GM12878 (cell line): ENCODE data around the gene ACTR10. TPM values are rescaled to one million over a fixed set of nuclear protein-coding genes. Genes with fewer than 3 reads are reported as not detected.

Experiments
- ATAC-seq: fragments of 200-7000 bp; cut with Tn5 transposase; 3 replicates; pipeline ENCODE4 v1.9.1; 2020; ENCODE audit warnings: mild to moderate bottlenecking, moderate library complexity
- BruUV-seq: library from RNA; stranded (reverse); fragments of 400-500 nt; replicated peaks from 2 replicates; lab custom pipeline; 2021; lab: Mats Ljungman, UMichigan
- CTCF ChIA-PET: fragments of 300-600 bp; sonication (Branson Sonifier 250); formaldehyde crosslinking; extraction: SDS; loops from one replicate; lab custom pipeline; 2021; ENCODE audit warnings: inconsistent platforms; lab: Yijun Ruan, JAX
- POLR2A ChIA-PET: fragments of 350-600 bp; formaldehyde crosslinking; extraction: SDS; loops from one replicate; lab custom pipeline; 2021; ENCODE audit warnings: inconsistent platforms; lab: Charles Lee
- RAD21 ChIA-PET: fragments of 300-600 bp; sonication (Branson Sonifier 250); formaldehyde crosslinking; loops from one replicate; lab custom pipeline; 2023; ENCODE audit warnings: antibody characterized with exemption; ENCODE audit not compliant: unreplicated experiment; lab: Charles Lee
- SMC1A ChIA-PET: fragments of 300-600 bp; sonication (Branson Sonifier 250); formaldehyde crosslinking; loops from one replicate; lab custom pipeline; 2023; ENCODE audit not compliant: unreplicated experiment, uncharacterized antibody; lab: Charles Lee
- DNase-seq: peaks from one replicate; pipeline ENCODE4 v3.0.0-alpha.2; 2011; ENCODE audit warnings: low read depth, low spot score
- FAIRE-seq: peaks from 3 replicates; lab custom pipeline; 2011; peaks lifted over from hg19 to GRCh38; lab: Jason Lieb, UNC
- H2AFZ ChIP-seq: 2 replicates; pipeline ENCODE4 v1.6.0; 2011; ENCODE audit warnings: low read depth, low read length, control low read depth; ENCODE audit not compliant: control insufficient read depth
- H3K27ac ChIP-seq: 2 replicates; pipeline ENCODE4 v1.5.1; 2011; ENCODE audit warnings: control low read depth; ENCODE audit not compliant: control insufficient read depth, insufficient read depth
- H3K27me3 ChIP-seq, 2 experiments: replicated peaks in 1 of 2; 2 replicates each; pipeline versions ENCODE4 v1.6.0 to v1.6.1; 2011; ENCODE audit warnings: low read length in 1 of 2; ENCODE audit not compliant: control insufficient read depth in 2 of 2, insufficient read depth in 2 of 2
- H3K36me3 ChIP-seq, 2 experiments: 2 replicates each; pipeline ENCODE4 v1.5.1; 2011; ENCODE audit warnings: low read length in 1 of 2; ENCODE audit not compliant: control insufficient read depth in 2 of 2, insufficient read depth in 2 of 2
- H3K4me1 ChIP-seq: 2 replicates; pipeline ENCODE4 v1.6.1; 2011; ENCODE audit warnings: mild to moderate bottlenecking, low read length, moderate library complexity, mixed read lengths; ENCODE audit not compliant: control insufficient read depth, insufficient read depth
- H3K4me2 ChIP-seq: 2 replicates; pipeline ENCODE4 v1.6.0; 2011; ENCODE audit warnings: control low read depth; ENCODE audit not compliant: control insufficient read depth, insufficient read depth
- H3K4me3 ChIP-seq: fragments of 200-600 bp; sonication (generic); 2 replicates; pipeline ENCODE4 v1.5.1; 2016
- H3K79me2 ChIP-seq: 2 replicates; pipeline ENCODE4 v1.6.0; 2011; ENCODE audit warnings: low read length; ENCODE audit not compliant: control insufficient read depth, insufficient read depth
- H3K9ac ChIP-seq: 2 replicates; pipeline ENCODE4 v1.8.0; 2011; ENCODE audit warnings: low read length, control low read depth, mixed read lengths; ENCODE audit not compliant: control insufficient read depth, insufficient read depth
- H3K9me3 ChIP-seq: replicated peaks from 3 replicates; pipeline ENCODE4 v1.5.1; 2011; ENCODE audit warnings: mild to moderate bottlenecking, low read length; ENCODE audit not compliant: control insufficient read depth, insufficient read depth
- H4K20me1 ChIP-seq: 2 replicates; pipeline ENCODE4 v1.6.0; 2011; ENCODE audit not compliant: control insufficient read depth, insufficient read depth
- BHLHE40 ChIP-seq, 2 experiments: fragments of 450-650 bp in 1 of 2; IDR thresholded peaks; 2 replicates each; pipeline ENCODE4 v1.6.1; 2011 to 2017; ENCODE audit warnings: low read depth in 2 of 2, borderline replicate concordance in 1 of 2, improper control_type of control experiment in 1 of 2, low read length in 1 of 2, mild to moderate bottlenecking in 1 of 2
- CHD2 ChIP-seq: IDR thresholded peaks from 2 replicates; pipeline ENCODE4 v1.6.1; 2011; ENCODE audit warnings: low read depth, low read length, improper control_type of control experiment, borderline replicate concordance
- EED ChIP-seq: sonication (generic); IDR thresholded peaks from 2 replicates; pipeline ENCODE4 v1.6.1; 2016; ENCODE audit warnings: antibody characterized with exemption, low read depth
- ETV6 ChIP-seq, 2 experiments: fragments of 450-650 bp in 1 of 2; IDR thresholded peaks in 1 of 2; conservative IDR thresholded peaks in 1 of 2; 2 replicates each; pipeline ENCODE4 v1.6.1; 2014; ENCODE audit warnings: antibody characterized with exemption in 1 of 2, borderline replicate concordance in 1 of 2, low read depth in 1 of 2, mild to moderate bottlenecking in 1 of 2, moderate library complexity in 1 of 2
- IKZF2 ChIP-seq, 2 experiments: fragments of 450-650 bp; IDR thresholded peaks; 2 replicates each; pipeline ENCODE4 v1.6.1; 2017; ENCODE audit warnings: mild to moderate bottlenecking in 2 of 2, moderate library complexity in 2 of 2
- IRF5 ChIP-seq: fragments of 450-650 bp; IDR thresholded peaks from 2 replicates; pipeline ENCODE4 v1.6.1; 2017; ENCODE audit warnings: borderline replicate concordance
- MEF2B ChIP-seq: fragments of 450-650 bp; IDR thresholded peaks from 2 replicates; pipeline ENCODE4 v1.6.1; 2018; ENCODE audit warnings: mild to moderate bottlenecking, moderate library complexity; ENCODE audit not compliant: partially characterized antibody, poor library complexity, severe bottlenecking
- NBN ChIP-seq: fragments of 450-650 bp; IDR thresholded peaks from 2 replicates; pipeline ENCODE4 v1.6.1; 2016
- NFXL1 ChIP-seq: fragments of 450-650 bp; IDR thresholded peaks from 2 replicates; pipeline ENCODE4 v1.6.1; 2017; ENCODE audit warnings: antibody characterized with exemption, mild to moderate bottlenecking, borderline replicate concordance
- NFYA ChIP-seq: IDR thresholded peaks from 2 replicates; pipeline ENCODE4 v1.6.1; 2011; ENCODE audit warnings: low read depth, mild to moderate bottlenecking, low read length, improper control_type of control experiment, borderline replicate concordance
- POLR2AphosphoS5 ChIP-seq: IDR thresholded peaks from 2 replicates; pipeline ENCODE4 v1.6.1; 2011; ENCODE audit warnings: mild to moderate bottlenecking, low read length, inconsistent platforms
- RELA ChIP-seq: fragments of 450-650 bp; IDR thresholded peaks from 2 replicates; pipeline ENCODE4 v1.8.0; 2014; ENCODE audit warnings: borderline replicate concordance; ENCODE audit not compliant: partially characterized antibody
- SMAD1 ChIP-seq: fragments of 450-650 bp; IDR thresholded peaks from 2 replicates; pipeline ENCODE4 v1.6.1; 2018; ENCODE audit warnings: mild to moderate bottlenecking, low read depth; ENCODE audit not compliant: partially characterized antibody
- SUZ12 ChIP-seq: fragments of 200-600 bp; sonication (generic); IDR thresholded peaks from one replicate; pipeline ENCODE4 v1.6.1; 2018; ENCODE audit warnings: antibody characterized with exemption, mild to moderate bottlenecking; ENCODE audit not compliant: unreplicated experiment
- WRNIP1 ChIP-seq: IDR thresholded peaks from 2 replicates; pipeline ENCODE4 v1.6.1; 2011; ENCODE audit warnings: low read depth, low read length, improper control_type of control experiment, borderline replicate concordance
- ZNF622 ChIP-seq: fragments of 450-650 bp; IDR thresholded peaks from 2 replicates; pipeline ENCODE4 v1.6.1; 2017; ENCODE audit warnings: mild to moderate bottlenecking, inconsistent platforms
- WGBS: methylation state at CpG from one replicate; pipeline ENCODE4 v1.1.6; 2016; ENCODE audit warnings: low lambda C conversion rate; ENCODE audit not compliant: insufficient replicate concordance, insufficient coverage; ENCODE audit errors: missing lambda C conversion rate; 5-methylcytosine and 5-hydroxymethylcytosine counted together
- in situ Hi-C: fragments of 300-500 bp; cut with MboI; formaldehyde crosslinking; loops from 9 replicates; pipeline ENCODE4 v1.14.3; 2018; ENCODE audit warnings: mixed read lengths
- intact Hi-C: fragments of 100-400 bp; cut with micrococcal nuclease; formaldehyde crosslinking; loops from one replicate; pipeline ENCODE4 v1.14.2; 2022; ENCODE audit not compliant: unreplicated experiment
- polyA plus RNA-seq, 11 experiments: library from polyadenylated mRNA; depleted of rRNA in 4 of 11; unstranded in 6 of 11; stranded (reverse) in 5 of 11; fragments of >200 nt; fragmentation: Nextera tagmentation in 4 of 11; fragmentation: Illumina TruSeq in 1 of 11; extraction: Ambion mirVana in 4 of 11; extraction: Trizol in 1 of 11; gene quantifications; 1 replicate in 1 of 11; 2 replicates in 10 of 11; pipeline versions ENCODE4 v1.2.1 to v1.2.3, GENCODE V29; 2011 to 2016; ENCODE audit warnings: inconsistent platforms in 2 of 11, missing spikeins in 2 of 11, low read depth in 1 of 11
- total RNA-seq, 4 experiments: library from RNA; depleted of rRNA in 3 of 4; stranded (reverse); fragments of >200 nt in 3 of 4; fragmentation: Illumina TruSeq in 1 of 4; extraction: Trizol in 1 of 4; gene quantifications; 2 replicates each; pipeline versions ENCODE4 v1.2.1 to v1.2.3, GENCODE V29; 2013 to 2021

The ACTR10 gene
- total and polyA plus RNA-seq, 10 of the 15 experiments (the other 5 are each of a cell fraction or from before 2014, with no cell fraction given): 26.0 to 74.3 (median 38.9) TPM

GRCh38 chr14:58274881-58275280 is 74.9 kb downstream of the ACTR10 start:
- DNase-seq: no peak
- ChIA-PET CTCF (interaction anchor here (0.5 to 1.5 kb wide), 3 partner anchors 11 to 1047 kb away, joined by 3 to 6 read pairs (median 3); no protein-coding TSS in a partner anchor), POLR2A (interaction anchor here (0.6 to 2.5 kb wide), 4 partner anchors 8 to 23 kb away, joined by 3 to 8 read pairs (median 4); partner anchors contain the start of gene ARID4A), RAD21 (no interaction called here), SMC1A (interaction anchor here (0.6 to 2.4 kb wide), 7 partner anchors 11 to 1659 kb away, joined by 3 to 10 read pairs (median 6); partner anchors contain the start of gene ARID4A)
- peaks cover 10% of the 10 kb centered on the region for H3K79me2 ChIP-seq
- no peak for ATAC-seq
- H3K36me3 ChIP-seq: peaks cover 4 to 33% of the 10 kb centered on the region in 2 experiments
- FAIRE-seq: no peak
- intact Hi-C loops (no loop called here), in situ Hi-C loops (no loop called here)
- H3K4me3 ChIP-seq: no peak overlapping the region
- H3K4me1 ChIP-seq: no peaks in the 10 kb centered on the region
- BruUV-seq: no TSS peak
- no peak overlapping the region for H3K27ac ChIP-seq
- no peaks in the 10 kb centered on the region for H4K20me1 ChIP-seq
- no peak overlapping the region for H2AFZ ChIP-seq
- H3K9ac ChIP-seq: no peak overlapping the region
- no peaks in the 10 kb centered on the region for H3K27me3 ChIP-seq
- H3K9me3 ChIP-seq: no peaks in the 10 kb centered on the region
- TF ChIP-seq IRF5: no peak
- TF ChIP-seq NFXL1: no peak
- no peak for TF ChIP-seq ZNF622
- TF ChIP-seq NBN: no peak
- no peak overlapping the region for H3K4me2 ChIP-seq

GRCh38 chr14:58275527-58276190 is 75.7 kb downstream of the ACTR10 start:
- in situ Hi-C loops: no loop called here
- ATAC-seq: no peak
- H3K27ac ChIP-seq: no peak overlapping the region
- FAIRE-seq: no peak
- DNase-seq: no peak
- no peak overlapping the region for H3K9ac ChIP-seq
- H3K27me3 ChIP-seq: no peaks in the 10 kb centered on the region
- H3K36me3 ChIP-seq: peaks cover 4 to 34% of the 10 kb centered on the region in 2 experiments
- POLR2A ChIA-PET: interaction anchor here (0.5 to 2.5 kb wide), 5 partner anchors 9 to 138 kb away, joined by 3 to 8 read pairs (median 4); partner anchors contain the start of gene ARID4A
- 72% methylated on average over 2 of the region's 2 CpGs for WGBS
- no peaks in the 10 kb centered on the region for H4K20me1 ChIP-seq
- RAD21 ChIA-PET: interaction anchor here (0.9 to 1.3 kb wide), 2 partner anchors 11 to 22 kb away, joined by 3 to 5 read pairs; partner anchors contain the start of gene ARID4A
- CTCF ChIA-PET: interaction anchor here (0.7 to 1.5 kb wide), 4 partner anchors 8 to 31 kb away, joined by 3 to 6 read pairs (median 3); partner anchors contain the start of gene PSMA3
- no peak overlapping the region for H3K4me3 ChIP-seq
- no peak overlapping the region for H2AFZ ChIP-seq
- SMC1A ChIA-PET: interaction anchor here (0.8 to 2.1 kb wide), 6 partner anchors 12 to 536 kb away, joined by 3 to 10 read pairs (median 6); partner anchors contain the start of gene ARID4A
- no peaks in the 10 kb centered on the region for H3K9me3 ChIP-seq
- intact Hi-C loops: no loop called here
- H3K4me1 ChIP-seq: no peaks in the 10 kb centered on the region
- H3K4me2 ChIP-seq: no peak overlapping the region
- peaks cover 15% of the 10 kb centered on the region for H3K79me2 ChIP-seq
- BruUV-seq: no TSS peak
- no peak for TF ChIP-seq EED
- TF ChIP-seq SMAD1: no peak
- TF ChIP-seq NFYA: no peak
- TF ChIP-seq RELA: no peak
- TF ChIP-seq MEF2B: no peak
- TF ChIP-seq ETV6 (conservative IDR thresholded peaks at IDR 0.05 in 1 of 2, IDR thresholded peaks at IDR 0.05 in 1 of 2; ENCODE audit: borderline replicate concordance in 1 of 2, low read depth in 1 of 2): no peak
- no peak for TF ChIP-seq IKZF2 (IDR thresholded peaks at IDR 0.05)
- no peak for TF ChIP-seq POLR2AphosphoS5
- TF ChIP-seq BHLHE40 (IDR thresholded peaks at IDR 0.05; ENCODE audit: borderline replicate concordance in 1 of 2, low read depth in 2 of 2, low read length in 1 of 2): no peak
- TF ChIP-seq CHD2: no peak
- no peak for TF ChIP-seq WRNIP1
- no peak for TF ChIP-seq SUZ12
